Measurements from ENCODE around the gene AMBP. TPM values are rescaled to one million over a fixed set of nuclear protein-coding genes. Genes with fewer than 3 reads are reported as not detected.

The AMBP gene
- total RNA-seq, 1 donor from 2014 or later = not detected

DNA sequence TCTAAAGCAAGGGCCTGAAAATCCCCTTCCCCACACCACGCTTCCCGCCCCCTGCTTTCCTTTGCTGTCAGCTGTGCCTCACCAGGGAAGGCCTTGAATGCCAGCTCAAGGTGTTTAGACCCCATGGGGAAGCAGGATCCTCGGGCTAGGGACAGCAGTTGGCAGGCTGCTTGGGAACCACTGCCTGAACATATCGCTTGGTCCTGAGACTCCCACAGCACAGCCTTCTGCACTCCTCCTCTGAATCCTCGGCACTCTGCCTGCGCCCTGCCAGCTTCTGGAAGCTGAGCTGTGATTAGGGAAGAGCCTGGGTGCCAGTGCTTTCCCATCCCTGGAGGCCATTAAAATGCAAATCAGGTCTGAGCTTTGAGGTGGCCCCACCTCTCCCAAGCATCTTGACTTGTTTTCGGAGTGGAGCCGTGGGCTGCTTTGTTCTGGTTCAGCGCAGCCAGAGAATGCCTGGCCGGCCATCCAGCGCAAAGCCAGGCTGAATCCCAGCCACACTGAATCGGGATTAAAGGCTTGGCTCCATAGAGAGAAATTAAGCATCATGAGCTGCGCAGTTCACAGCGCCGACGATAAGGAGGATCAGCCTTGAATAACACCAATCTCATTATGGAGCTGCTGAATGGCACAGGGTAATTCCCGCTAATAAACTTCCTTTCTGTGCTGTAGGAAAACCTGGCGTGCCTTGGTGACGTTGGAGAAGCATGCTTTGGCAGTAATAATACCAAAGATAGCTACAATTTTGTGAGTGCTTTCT is 40.0 kb downstream of the AMBP start:
- Mint-ChIP-seq H3K36me3 (ENCODE audit: low read depth) (peaks cover 28% of the 10 kb centered on the region), H3K9me3 (ENCODE audit: low read depth) (no peaks in the 10 kb centered on the region), H3K4me3 (ENCODE audit: unreplicated experiment) (no peak overlapping the region), H3K27me3 (ENCODE audit: low read depth) (no peaks in the 10 kb centered on the region), H3K4me1 (ENCODE audit: low read depth) (no peaks in the 10 kb centered on the region), H3K27ac (ENCODE audit: unreplicated experiment) (no peak overlapping the region)
- no peak for DNase-seq (ENCODE audit: low spot score)
- TF ChIP-seq, protein P1, sequence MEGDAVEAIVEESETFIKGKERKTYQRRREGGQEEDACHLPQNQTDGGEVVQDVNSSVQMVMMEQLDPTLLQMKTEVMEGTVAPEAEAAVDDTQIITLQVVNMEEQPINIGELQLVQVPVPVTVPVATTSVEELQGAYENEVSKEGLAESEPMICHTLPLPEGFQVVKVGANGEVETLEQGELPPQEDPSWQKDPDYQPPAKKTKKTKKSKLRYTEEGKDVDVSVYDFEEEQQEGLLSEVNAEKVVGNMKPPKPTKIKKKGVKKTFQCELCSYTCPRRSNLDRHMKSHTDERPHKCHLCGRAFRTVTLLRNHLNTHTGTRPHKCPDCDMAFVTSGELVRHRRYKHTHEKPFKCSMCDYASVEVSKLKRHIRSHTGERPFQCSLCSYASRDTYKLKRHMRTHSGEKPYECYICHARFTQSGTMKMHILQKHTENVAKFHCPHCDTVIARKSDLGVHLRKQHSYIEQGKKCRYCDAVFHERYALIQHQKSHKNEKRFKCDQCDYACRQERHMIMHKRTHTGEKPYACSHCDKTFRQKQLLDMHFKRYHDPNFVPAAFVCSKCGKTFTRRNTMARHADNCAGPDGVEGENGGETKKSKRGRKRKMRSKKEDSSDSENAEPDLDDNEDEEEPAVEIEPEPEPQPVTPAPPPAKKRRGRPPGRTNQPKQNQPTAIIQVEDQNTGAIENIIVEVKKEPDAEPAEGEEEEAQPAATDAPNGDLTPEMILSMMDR (IDR thresholded peaks at IDR 0.05) = no peak

DNA sequence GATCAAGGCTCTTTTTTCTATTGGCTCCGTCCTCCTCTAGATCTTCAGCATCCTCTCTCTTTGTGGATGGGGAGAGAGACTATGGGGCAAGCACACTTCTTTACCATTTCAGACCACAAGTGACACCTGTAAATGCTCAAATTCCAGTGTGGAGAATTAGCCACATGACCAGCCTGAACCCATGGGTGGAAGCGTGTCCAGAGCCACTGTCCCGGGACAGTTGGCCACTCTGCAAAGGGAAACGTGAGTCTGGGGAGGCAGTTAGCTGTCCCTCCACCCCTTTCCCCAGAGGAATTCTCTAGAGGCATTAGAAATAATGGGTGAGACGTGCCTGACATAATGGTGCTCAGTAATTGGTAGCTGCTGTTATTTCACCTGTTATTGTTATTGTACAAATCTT is 40.9 kb downstream of the AMBP start:
- Mint-ChIP-seq H3K4me1 (ENCODE audit: low read depth) (no peaks in the 10 kb centered on the region), H3K36me3 (ENCODE audit: low read depth) (peaks cover 28% of the 10 kb centered on the region), H3K4me3 (ENCODE audit: unreplicated experiment) (no peak overlapping the region), H3K9me3 (ENCODE audit: low read depth) (no peaks in the 10 kb centered on the region), H3K27ac (ENCODE audit: unreplicated experiment) (no peak overlapping the region), H3K27me3 (ENCODE audit: low read depth) (no peaks in the 10 kb centered on the region)
- TF ChIP-seq, protein P1 (IDR thresholded peaks at IDR 0.05) = no peak
- no peak for DNase-seq (ENCODE audit: low spot score)

DNA sequence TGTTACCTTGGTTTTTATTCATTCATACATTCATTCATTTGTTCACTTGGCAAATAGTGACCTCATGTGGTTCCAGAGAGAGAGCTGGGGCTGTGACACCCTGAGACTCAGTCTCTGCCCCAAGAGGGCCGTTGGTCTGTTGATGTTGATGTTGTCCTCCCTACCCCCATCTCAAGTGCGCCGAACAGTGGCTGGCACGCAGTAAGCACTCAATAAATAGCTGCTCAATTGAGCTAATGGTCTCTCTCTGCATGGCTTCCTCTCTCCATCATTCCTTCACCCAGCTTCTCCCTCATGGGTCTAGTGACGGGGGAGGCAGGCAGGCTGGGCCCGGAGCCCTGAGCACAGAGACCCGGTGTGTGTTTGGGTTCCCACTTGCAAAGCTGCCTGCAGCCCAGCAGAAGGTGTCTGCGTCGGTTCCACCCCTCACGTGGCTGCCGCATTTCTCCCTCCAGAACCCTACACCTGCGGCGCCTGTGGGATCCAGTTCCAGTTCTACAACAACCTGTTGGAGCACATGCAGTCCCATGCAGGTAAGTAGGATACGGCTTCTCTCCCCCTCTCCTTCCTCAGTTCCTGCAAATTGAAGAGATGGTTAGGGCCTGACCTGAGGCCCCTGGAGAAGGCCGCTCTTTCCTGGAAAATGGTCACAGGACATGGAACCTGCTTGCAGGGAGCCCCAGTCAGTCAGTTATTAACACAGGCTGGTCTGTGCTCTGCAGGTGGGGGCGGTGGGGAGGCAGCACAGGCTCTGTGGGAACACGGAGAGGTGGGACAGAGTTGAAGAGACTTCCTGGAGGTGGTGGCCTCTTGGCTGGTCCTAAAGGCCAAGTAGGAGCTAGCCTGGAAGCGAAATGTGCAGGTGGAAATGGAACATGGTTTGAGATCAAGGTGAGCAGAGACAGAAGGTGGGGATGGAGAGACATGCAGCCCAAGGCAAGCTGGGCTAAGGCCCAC is 42.0 kb downstream of the AMBP start:
- peaks cover 27% of the 10 kb centered on the region for H3K36me3 Mint-ChIP-seq (ENCODE audit: low read depth)
- H3K9me3 Mint-ChIP-seq (ENCODE audit: low read depth) = no peaks in the 10 kb centered on the region
- TF ChIP-seq, protein P1 (IDR thresholded peaks at IDR 0.05) = no peak
- no peak overlapping the region for H3K4me3 Mint-ChIP-seq (ENCODE audit: unreplicated experiment)
- DNase-seq (ENCODE audit: low spot score) = no peak
- H3K27ac Mint-ChIP-seq (ENCODE audit: unreplicated experiment) = no peak overlapping the region
- no peaks in the 10 kb centered on the region for H3K4me1 Mint-ChIP-seq (ENCODE audit: low read depth)
- no peaks in the 10 kb centered on the region for H3K27me3 Mint-ChIP-seq (ENCODE audit: low read depth)

DNA sequence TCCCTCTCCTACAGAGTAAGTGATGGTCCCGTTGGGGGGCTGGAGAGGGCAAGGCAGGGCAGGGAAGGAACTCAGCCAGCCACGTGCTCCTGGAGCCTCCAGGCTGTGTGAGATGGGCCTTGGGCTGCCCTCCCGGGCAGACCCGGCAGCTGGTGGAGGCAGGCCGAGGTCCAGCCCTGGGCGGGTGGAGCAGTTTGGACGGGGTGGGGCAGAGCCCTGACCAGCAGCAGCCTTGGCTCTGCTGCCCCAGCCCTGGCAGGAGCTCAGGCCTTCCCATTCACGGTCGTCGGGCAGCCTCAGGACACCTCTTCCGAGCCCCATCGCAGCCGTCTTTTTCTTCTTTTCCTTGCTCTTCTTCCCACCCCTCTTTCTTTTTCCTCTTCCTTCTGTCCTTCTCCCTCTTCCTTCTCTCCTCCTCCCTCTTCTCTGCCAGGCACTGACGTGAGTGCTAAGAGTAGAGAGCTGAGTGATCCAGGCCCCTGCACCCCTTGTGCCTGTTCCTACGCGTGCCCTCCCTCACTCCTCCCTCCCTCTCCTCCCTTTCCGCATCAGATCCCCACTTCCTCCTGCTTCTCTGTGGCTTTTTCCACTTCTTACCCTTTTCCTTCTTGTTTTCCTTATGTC is 42.8 kb downstream of the AMBP start:
- no peak for DNase-seq (ENCODE audit: low spot score)
- TF ChIP-seq, protein P1 (IDR thresholded peaks at IDR 0.05) = no peak
- H3K4me1 Mint-ChIP-seq (ENCODE audit: low read depth) = no peaks in the 10 kb centered on the region

DNA sequence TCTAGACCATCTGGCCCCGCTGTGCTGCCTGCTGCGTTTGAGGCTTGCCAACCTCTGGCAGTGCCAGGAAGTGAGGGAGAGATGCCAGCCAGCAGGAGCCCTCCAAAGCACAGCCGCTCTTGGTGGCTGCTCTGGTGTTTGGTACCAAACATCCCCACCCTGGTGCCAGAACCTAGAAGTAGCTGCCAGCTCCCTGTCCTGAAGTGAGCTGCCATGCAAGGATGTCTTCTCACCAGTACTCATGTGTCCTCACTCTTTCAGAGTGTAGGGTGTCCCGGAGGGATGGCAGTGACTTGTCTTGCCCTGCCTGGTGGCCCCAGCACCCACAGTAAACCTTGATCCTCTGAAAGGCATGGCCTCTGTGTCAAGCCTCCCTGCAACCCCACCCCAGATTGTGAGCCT is 43.4 kb downstream of the AMBP start:
- no peak overlapping the region for H3K4me3 Mint-ChIP-seq (ENCODE audit: unreplicated experiment)

More for the DNA sequence above, 42.8 kb downstream of the AMBP start:
- no peaks in the 10 kb centered on the region for H3K27me3 Mint-ChIP-seq (ENCODE audit: low read depth)
- no peak overlapping the region for H3K4me3 Mint-ChIP-seq (ENCODE audit: unreplicated experiment)
- H3K9me3 Mint-ChIP-seq (ENCODE audit: low read depth) = no peaks in the 10 kb centered on the region
- H3K27ac Mint-ChIP-seq (ENCODE audit: unreplicated experiment) = no peak overlapping the region
- H3K36me3 Mint-ChIP-seq (ENCODE audit: low read depth) = peaks cover 29% of the 10 kb centered on the region

More for the DNA sequence above, 43.4 kb downstream of the AMBP start:
- no peak for DNase-seq (ENCODE audit: low spot score)
- TF ChIP-seq, protein P1 (IDR thresholded peaks at IDR 0.05) = no peak
- Mint-ChIP-seq H3K9me3 (ENCODE audit: low read depth) (no peaks in the 10 kb centered on the region), H3K27ac (ENCODE audit: unreplicated experiment) (no peak overlapping the region), H3K36me3 (ENCODE audit: low read depth) (peaks cover 26% of the 10 kb centered on the region), H3K4me1 (ENCODE audit: low read depth) (no peaks in the 10 kb centered on the region), H3K27me3 (ENCODE audit: low read depth) (no peaks in the 10 kb centered on the region)
